H9 (cell line): ENCODE measurements around the gene KRT77. TPM values are rescaled to one million over a fixed set of nuclear protein-coding genes. Genes with fewer than 3 reads are reported as not detected.

Source experiments
- DNase-seq: peaks from one replicate; pipeline ENCODE4 v3.0.0-alpha.2; 2017
- H2AFZ ChIP-seq: one replicate; pipeline ENCODE4 v1.6.1; 2013; ENCODE audit warnings: mild to moderate bottlenecking, low read length, control low read depth, moderate library complexity
- H2AK5ac ChIP-seq: 2 replicates; pipeline ENCODE4 v1.6.1; 2013; ENCODE audit warnings: low read length, control low read depth, mixed read lengths; ENCODE audit not compliant: insufficient read length
- H2BK120ac ChIP-seq: one replicate; pipeline ENCODE4 v1.6.1; 2013; ENCODE audit warnings: low read depth, mild to moderate bottlenecking, low read length, control low read depth, inconsistent platforms; ENCODE audit not compliant: poor library complexity, severe bottlenecking
- H2BK12ac ChIP-seq: 2 replicates; pipeline ENCODE4 v1.6.1; 2013; ENCODE audit warnings: low read length, control low read depth, mixed read lengths, low read depth; ENCODE audit not compliant: insufficient read length
- H2BK15ac ChIP-seq: 2 replicates; pipeline ENCODE4 v1.6.1; 2013; ENCODE audit warnings: low read depth, low read length, control low read depth
- H2BK20ac ChIP-seq: one replicate; pipeline ENCODE4 v1.6.1; 2013; ENCODE audit warnings: low read depth, mild to moderate bottlenecking, low read length, control low read depth, inconsistent platforms; ENCODE audit not compliant: poor library complexity, severe bottlenecking
- H2BK5ac ChIP-seq: 2 replicates; pipeline ENCODE4 v1.6.1; 2013; ENCODE audit warnings: low read length, control low read depth, mixed read lengths; ENCODE audit not compliant: insufficient read length
- H3K14ac ChIP-seq: 2 replicates; pipeline ENCODE4 v1.6.1; 2013; ENCODE audit warnings: low read length, control low read depth; ENCODE audit not compliant: insufficient read depth
- H3K18ac ChIP-seq: 2 replicates; pipeline ENCODE4 v1.6.1; 2013; ENCODE audit warnings: low read depth, mild to moderate bottlenecking, mixed read lengths, low read length, control low read depth; ENCODE audit not compliant: insufficient read length
- H3K23ac ChIP-seq: 2 replicates; pipeline ENCODE4 v1.6.1; 2013; ENCODE audit warnings: low read length, control low read depth, mixed read lengths, low read depth; ENCODE audit not compliant: insufficient read length
- H3K23me2 ChIP-seq: 2 replicates; pipeline ENCODE4 v1.6.1; 2013; ENCODE audit warnings: low read depth, mild to moderate bottlenecking, mixed read lengths, low read length, control low read depth; ENCODE audit not compliant: insufficient read length, poor library complexity, severe bottlenecking
- H3K27ac ChIP-seq: 2 replicates; pipeline ENCODE4 v1.5.1; 2013; ENCODE audit warnings: low read length, control low read depth, mixed read lengths, low read depth; ENCODE audit not compliant: insufficient read length
- H3K27me3 ChIP-seq: 2 replicates; pipeline ENCODE4 v1.6.1; 2013; ENCODE audit warnings: low read length, control low read depth, inconsistent platforms; ENCODE audit not compliant: insufficient read depth
- H3K4ac ChIP-seq: 2 replicates; pipeline ENCODE4 v1.6.1; 2013; ENCODE audit warnings: low read depth, mild to moderate bottlenecking, control low read depth, inconsistent platforms, low read length, moderate library complexity
- H3K4me1 ChIP-seq: 2 replicates; pipeline ENCODE4 v1.6.1; 2013; ENCODE audit warnings: low read length, control low read depth, inconsistent platforms; ENCODE audit not compliant: insufficient read depth
- H3K4me2 ChIP-seq: 2 replicates; pipeline ENCODE4 v1.6.1; 2013; ENCODE audit warnings: low read length, control low read depth, mixed read lengths; ENCODE audit not compliant: insufficient read length, insufficient read depth
- H3K56ac ChIP-seq: 2 replicates; pipeline ENCODE4 v1.6.1; 2013; ENCODE audit warnings: low read depth, mild to moderate bottlenecking, mixed read lengths, low read length, control low read depth; ENCODE audit not compliant: insufficient read length
- H3K79me1 ChIP-seq: 2 replicates; pipeline ENCODE4 v1.6.1; 2013; ENCODE audit warnings: low read depth, mild to moderate bottlenecking, moderate library complexity, low read length, control low read depth, inconsistent platforms; ENCODE audit not compliant: insufficient read depth, poor library complexity, severe bottlenecking
- H3K79me2 ChIP-seq: 2 replicates; pipeline ENCODE4 v1.6.1; 2013; ENCODE audit warnings: low read length, control low read depth, inconsistent platforms; ENCODE audit not compliant: insufficient read depth
- H3K9ac ChIP-seq: 2 replicates; pipeline ENCODE4 v1.6.1; 2013; ENCODE audit warnings: low read length, control low read depth, mixed read lengths; ENCODE audit not compliant: insufficient read length; ENCODE audit errors: extremely low read depth
- H3K9me3 ChIP-seq: one replicate; pipeline ENCODE4 v1.6.1; 2013; ENCODE audit warnings: low read depth, low read length, inconsistent platforms; ENCODE audit not compliant: control insufficient read depth
- H3T11ph ChIP-seq: one replicate; pipeline ENCODE4 v1.6.1; 2013; ENCODE audit warnings: mild to moderate bottlenecking, low read length, control low read depth, inconsistent platforms
- H4K20me1 ChIP-seq: one replicate; pipeline ENCODE4 v1.6.1; 2013; ENCODE audit not compliant: control insufficient read depth, insufficient read length, insufficient read depth
- H4K5ac ChIP-seq: 2 replicates; pipeline ENCODE4 v1.6.1; 2013; ENCODE audit warnings: low read depth, mild to moderate bottlenecking, mixed read lengths, low read length, control low read depth; ENCODE audit not compliant: insufficient read length
- H4K8ac ChIP-seq: replicated peaks from 2 replicates; pipeline ENCODE4 v1.6.1; 2013; ENCODE audit warnings: low read length, control low read depth, mixed read lengths, low read depth; ENCODE audit not compliant: insufficient read length
- H4K91ac ChIP-seq: 2 replicates; pipeline ENCODE4 v1.6.1; 2013; ENCODE audit warnings: low read depth, mild to moderate bottlenecking, moderate library complexity, mixed read lengths, low read length, control low read depth; ENCODE audit not compliant: insufficient read length
- H3K27ac Mint-ChIP-seq, 3 experiments: 2 replicates in 2 of 3; 3 replicates in 1 of 3; pipeline ENCODE4 v1.8.0; 2020 to 2021; ENCODE audit warnings: mixed read lengths in 3 of 3, mild to moderate bottlenecking in 1 of 3, moderate library complexity in 1 of 3
- H3K27me3 Mint-ChIP-seq: 2 replicates; pipeline ENCODE4 v1.8.0; 2021; ENCODE audit warnings: low read depth, mild to moderate bottlenecking, moderate library complexity, mixed read lengths
- H3K36me3 Mint-ChIP-seq, 3 experiments: 2 replicates in 2 of 3; 3 replicates in 1 of 3; pipeline ENCODE4 v1.8.0; 2020 to 2021; ENCODE audit warnings: low read depth in 3 of 3, mixed read lengths in 3 of 3; ENCODE audit not compliant: insufficient read depth in 1 of 3
- H3K4me1 Mint-ChIP-seq, 2 experiments: 2 replicates each; pipeline ENCODE4 v1.8.0; 2020; ENCODE audit warnings: mixed read lengths in 2 of 2
- H3K4me3 Mint-ChIP-seq, 2 experiments: 2 replicates in 1 of 2; 3 replicates in 1 of 2; pipeline ENCODE4 v1.8.0; 2020 to 2021; ENCODE audit warnings: mild to moderate bottlenecking in 2 of 2, mixed read lengths in 2 of 2, moderate library complexity in 1 of 2
- H3K9me3 Mint-ChIP-seq, 2 experiments: 2 replicates in 1 of 2; 3 replicates in 1 of 2; pipeline ENCODE4 v1.8.0; 2020; ENCODE audit warnings: mild to moderate bottlenecking in 2 of 2, mixed read lengths in 2 of 2, moderate library complexity in 1 of 2
- WGBS: extraction: QIAGEN DNeasy Blood & Tissue Kit; methylation state at CpG from one replicate; pipeline ENCODE4 v1.1.7; 2013; ENCODE audit warnings: missing lambda C conversion rate, low lambda C conversion rate, mixed read lengths; ENCODE audit not compliant: insufficient read length; ENCODE audit errors: extremely low coverage; 5-methylcytosine and 5-hydroxymethylcytosine counted together
- total RNA-seq: library from RNA; stranded (reverse); gene quantifications from 2 replicates; pipeline ENCODE4 v1.2.1, GENCODE V29; 2021
- TF ChIP-seq, protein P1 (sequence below): fragments of 200-600 bp; sonication (generic); conservative IDR thresholded peaks from 3 replicates; pipeline ENCODE4 v1.8.0; 2021; ENCODE audit warnings: antibody characterized with exemption, mild to moderate bottlenecking

Gene KRT77
- total RNA-seq, 1 experiment from 2014 or later, result not detected

DNA sequence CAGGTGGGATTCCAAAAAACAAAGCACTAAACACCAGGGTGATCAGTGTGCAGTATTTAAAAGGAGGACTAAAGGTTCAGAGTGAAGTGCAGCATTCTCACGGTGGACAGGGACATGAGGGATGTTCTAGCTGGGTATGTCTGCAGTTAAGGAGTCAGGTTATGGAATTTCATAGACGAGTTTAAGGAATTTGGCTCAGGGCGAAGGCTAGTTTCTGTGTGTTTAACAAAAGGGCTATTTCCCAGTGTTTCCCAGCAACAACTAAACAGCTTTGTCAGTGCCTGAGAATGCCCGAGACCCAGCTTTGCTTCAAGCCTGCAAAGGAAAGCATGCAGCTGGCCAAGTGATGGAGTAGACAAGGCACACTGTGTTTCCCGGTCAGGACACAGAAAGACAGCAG, 30.1 kb downstream of the KRT77 start:
- no peaks in the 10 kb centered on the region for H3K9me3 ChIP-seq
- no peak overlapping the region for H2BK15ac ChIP-seq
- H2BK120ac ChIP-seq, result no peak overlapping the region
- H3K4ac ChIP-seq, result no peak overlapping the region
- H3K27me3 ChIP-seq, result no peaks in the 10 kb centered on the region
- H3K23me2 ChIP-seq, result no peaks in the 10 kb centered on the region
- H4K91ac ChIP-seq, result no peak overlapping the region
- no peak overlapping the region for H3K9ac ChIP-seq
- H3K4me2 ChIP-seq, result no peak overlapping the region
- no peaks in the 10 kb centered on the region for H3K4me1 Mint-ChIP-seq
- no peak overlapping the region for H3K23ac ChIP-seq
- no peaks in the 10 kb centered on the region for H3K79me2 ChIP-seq
- H3K56ac ChIP-seq, result no peak overlapping the region
- no peaks in the 10 kb centered on the region for H4K20me1 ChIP-seq
- H4K8ac ChIP-seq, result no peak overlapping the region
- WGBS, result no CpG with 5 or more reads among the region's 5 CpGs
- DNase-seq, result no peak
- H4K5ac ChIP-seq, result no peak overlapping the region
- no peak overlapping the region for H2AK5ac ChIP-seq
- no peak overlapping the region for H3K14ac ChIP-seq
- H2BK20ac ChIP-seq, result no peak overlapping the region
- H2AFZ ChIP-seq, result no peak overlapping the region
- TF ChIP-seq, protein P1, sequence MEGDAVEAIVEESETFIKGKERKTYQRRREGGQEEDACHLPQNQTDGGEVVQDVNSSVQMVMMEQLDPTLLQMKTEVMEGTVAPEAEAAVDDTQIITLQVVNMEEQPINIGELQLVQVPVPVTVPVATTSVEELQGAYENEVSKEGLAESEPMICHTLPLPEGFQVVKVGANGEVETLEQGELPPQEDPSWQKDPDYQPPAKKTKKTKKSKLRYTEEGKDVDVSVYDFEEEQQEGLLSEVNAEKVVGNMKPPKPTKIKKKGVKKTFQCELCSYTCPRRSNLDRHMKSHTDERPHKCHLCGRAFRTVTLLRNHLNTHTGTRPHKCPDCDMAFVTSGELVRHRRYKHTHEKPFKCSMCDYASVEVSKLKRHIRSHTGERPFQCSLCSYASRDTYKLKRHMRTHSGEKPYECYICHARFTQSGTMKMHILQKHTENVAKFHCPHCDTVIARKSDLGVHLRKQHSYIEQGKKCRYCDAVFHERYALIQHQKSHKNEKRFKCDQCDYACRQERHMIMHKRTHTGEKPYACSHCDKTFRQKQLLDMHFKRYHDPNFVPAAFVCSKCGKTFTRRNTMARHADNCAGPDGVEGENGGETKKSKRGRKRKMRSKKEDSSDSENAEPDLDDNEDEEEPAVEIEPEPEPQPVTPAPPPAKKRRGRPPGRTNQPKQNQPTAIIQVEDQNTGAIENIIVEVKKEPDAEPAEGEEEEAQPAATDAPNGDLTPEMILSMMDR, result no peak
- H2BK12ac ChIP-seq, result no peak overlapping the region
- H2BK5ac ChIP-seq, result no peak overlapping the region
- no peaks in the 10 kb centered on the region for H3K9me3 Mint-ChIP-seq
- no peak overlapping the region for H3T11ph ChIP-seq
- no peaks in the 10 kb centered on the region for H3K79me1 ChIP-seq
- no peaks in the 10 kb centered on the region for H3K4me1 ChIP-seq
- H3K27ac ChIP-seq, result no peak overlapping the region
- no peaks in the 10 kb centered on the region for H3K36me3 Mint-ChIP-seq
- H3K4me3 Mint-ChIP-seq, result no peak overlapping the region
- no peak overlapping the region for H3K18ac ChIP-seq
- H3K27me3 Mint-ChIP-seq, result peaks cover 8% of the 10 kb centered on the region
- H3K27ac Mint-ChIP-seq, result no peak overlapping the region
